Measurements from ENCODE around the gene PRKAB1. TPM values are rescaled to one million over a fixed set of nuclear protein-coding genes. Genes with fewer than 3 reads are reported as not detected.

PRKAB1 gene
- total RNA-seq, 1 experiment from 2014 or later, result 23.9 TPM

GRCh38 chr12:119727600-119728443, 59.9 kb downstream of the PRKAB1 start:
- Histone ChIP-seq H3K9me3 (replicated peaks) (no peaks in the 10 kb centered on the region), H3K4me1 (no peaks in the 10 kb centered on the region), H3K27me3 (no peaks in the 10 kb centered on the region), H3K4me3 (no peak overlapping the region), H3K27ac (no peak overlapping the region), H3K36me3 (peaks cover 18% of the 10 kb centered on the region)
- DNase-seq, result no peak

- Histone ChIP-seq H3K9me3 (replicated peaks) (no peaks in the 10 kb centered on the region), H3K36me3 (peaks cover 18% of the 10 kb centered on the region), H3K27ac (no peak overlapping the region), H3K27me3 (no peaks in the 10 kb centered on the region), H3K4me3 (no peak overlapping the region), H3K4me1 (no peaks in the 10 kb centered on the region)
- no peak for DNase-seq
Measured at GRCh38 chr12:119728444-119728745, 60.5 kb downstream of the PRKAB1 start.

DNA sequence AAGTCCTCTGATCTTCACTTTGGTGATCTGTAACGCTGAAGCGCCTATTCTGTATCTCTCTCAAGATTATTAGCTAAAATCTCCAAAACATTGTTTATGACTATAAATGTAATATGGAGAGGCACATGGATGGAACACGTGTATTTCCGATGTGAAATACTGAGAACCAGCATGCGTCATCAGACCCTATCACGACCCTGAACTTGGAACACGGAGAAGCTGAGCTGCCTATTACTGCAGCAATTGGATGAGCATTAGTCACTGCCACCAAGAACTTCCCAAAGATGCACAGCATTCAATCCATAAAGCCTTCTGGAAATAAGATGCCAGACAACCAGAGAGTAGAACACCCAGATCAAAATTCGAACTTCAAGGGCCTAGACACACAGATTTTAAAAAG, 61.9 kb downstream of the PRKAB1 start:
- no peak overlapping the region for H3K27ac ChIP-seq
- no peak overlapping the region for H3K4me3 ChIP-seq
- H3K9me3 ChIP-seq (replicated peaks), result no peaks in the 10 kb centered on the region
- no peak for DNase-seq
- H3K36me3 ChIP-seq, result peaks cover 32% of the 10 kb centered on the region
- no peaks in the 10 kb centered on the region for H3K4me1 ChIP-seq
- H3K27me3 ChIP-seq, result no peaks in the 10 kb centered on the region

- Histone ChIP-seq H3K9me3 (replicated peaks) (no peaks in the 10 kb centered on the region), H3K4me3 (no peak overlapping the region), H3K27ac (no peak overlapping the region), H3K4me1 (no peaks in the 10 kb centered on the region), H3K27me3 (no peaks in the 10 kb centered on the region), H3K36me3 (peaks cover 32% of the 10 kb centered on the region)
- no peak for DNase-seq
Measured at GRCh38 chr12:119730381-119730780, 62.4 kb downstream of the PRKAB1 start.

Other genes with a start within 250 kb of the PRKAB1 start
- gene TMEM233, start 74.4 kb upstream of the PRKAB1 start, total RNA-seq (2014; rRNA removed; shearing (Covaris generic)), result 5.6 and 6.5 TPM in 2 replicates
- gene CIT, start 209.2 kb downstream of the PRKAB1 start, total RNA-seq (2014; rRNA removed; shearing (Covaris generic)), result 37.1 and 43.7 TPM in 2 replicates

Data from SJCRH30 (cell line).